ENCODE data around the gene DPP10. TPM values are rescaled to one million over a fixed set of nuclear protein-coding genes. Genes with fewer than 3 reads are reported as not detected.

DPP10 gene
- total RNA-seq, 2 experiments from 2014 or later, result not detected

DNA sequence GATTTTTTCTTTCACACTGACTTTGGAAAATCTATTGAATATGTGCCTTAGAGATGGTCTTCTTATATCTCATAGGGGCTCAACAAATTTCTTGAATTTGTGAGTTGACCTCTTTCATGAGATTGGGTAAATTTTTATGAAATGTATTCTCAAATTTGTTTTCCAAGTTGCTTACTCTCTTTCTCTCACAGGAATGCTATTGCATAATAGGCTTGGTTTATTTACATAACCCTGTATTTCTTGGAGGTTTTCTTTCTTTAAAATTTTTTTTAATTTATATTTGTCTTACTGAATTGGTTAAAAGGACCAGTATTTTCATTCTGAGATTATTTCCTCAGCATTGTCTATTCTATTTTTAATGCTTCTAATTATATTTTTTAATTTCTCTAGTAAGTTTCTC lies 917.1 kb downstream of the DPP10 start:
- POLR2A ChIA-PET, result no interaction called here
- no peak for ATAC-seq
- TF ChIP-seq, protein P1, sequence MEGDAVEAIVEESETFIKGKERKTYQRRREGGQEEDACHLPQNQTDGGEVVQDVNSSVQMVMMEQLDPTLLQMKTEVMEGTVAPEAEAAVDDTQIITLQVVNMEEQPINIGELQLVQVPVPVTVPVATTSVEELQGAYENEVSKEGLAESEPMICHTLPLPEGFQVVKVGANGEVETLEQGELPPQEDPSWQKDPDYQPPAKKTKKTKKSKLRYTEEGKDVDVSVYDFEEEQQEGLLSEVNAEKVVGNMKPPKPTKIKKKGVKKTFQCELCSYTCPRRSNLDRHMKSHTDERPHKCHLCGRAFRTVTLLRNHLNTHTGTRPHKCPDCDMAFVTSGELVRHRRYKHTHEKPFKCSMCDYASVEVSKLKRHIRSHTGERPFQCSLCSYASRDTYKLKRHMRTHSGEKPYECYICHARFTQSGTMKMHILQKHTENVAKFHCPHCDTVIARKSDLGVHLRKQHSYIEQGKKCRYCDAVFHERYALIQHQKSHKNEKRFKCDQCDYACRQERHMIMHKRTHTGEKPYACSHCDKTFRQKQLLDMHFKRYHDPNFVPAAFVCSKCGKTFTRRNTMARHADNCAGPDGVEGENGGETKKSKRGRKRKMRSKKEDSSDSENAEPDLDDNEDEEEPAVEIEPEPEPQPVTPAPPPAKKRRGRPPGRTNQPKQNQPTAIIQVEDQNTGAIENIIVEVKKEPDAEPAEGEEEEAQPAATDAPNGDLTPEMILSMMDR (IDR thresholded peaks at IDR 0.05), result no peak
- no peaks in the 10 kb centered on the region for H3K4me1 Mint-ChIP-seq (ENCODE audit: low read depth)
- DNase-seq, result no peak
- H3K4me3 Mint-ChIP-seq, result no peak overlapping the region
- no peaks in the 10 kb centered on the region for H3K36me3 Mint-ChIP-seq (ENCODE audit: low read depth)
- peaks cover 20% of the 10 kb centered on the region for H3K9me3 Mint-ChIP-seq
- CTCF ChIA-PET, result no interaction called here
- intact Hi-C loops (cut with micrococcal nuclease), result no loop called here
- no peak overlapping the region for H3K27ac Mint-ChIP-seq
- H3K27me3 Mint-ChIP-seq, result no peaks in the 10 kb centered on the region

DNA sequence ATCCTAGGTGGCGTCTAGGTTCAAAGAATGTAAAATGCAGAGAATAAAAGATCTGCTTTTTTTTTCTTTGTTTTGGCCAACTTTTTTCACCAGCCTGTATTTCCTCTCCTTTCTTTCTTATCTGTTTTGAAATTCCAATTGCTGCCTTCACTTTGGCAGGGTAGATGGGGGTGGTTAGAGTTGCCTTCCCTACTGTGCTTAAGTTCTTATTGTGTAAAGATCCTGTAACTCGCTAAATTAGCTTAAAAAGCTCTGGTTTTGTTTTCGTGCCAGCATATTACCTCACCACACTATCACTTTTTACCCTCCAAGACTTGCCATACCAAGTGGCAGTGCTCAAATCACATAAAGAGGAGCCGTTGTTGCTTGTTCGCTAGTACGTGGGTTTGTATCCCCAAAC lies 921.7 kb downstream of the DPP10 start:
- ATAC-seq, result no peak

DNA sequence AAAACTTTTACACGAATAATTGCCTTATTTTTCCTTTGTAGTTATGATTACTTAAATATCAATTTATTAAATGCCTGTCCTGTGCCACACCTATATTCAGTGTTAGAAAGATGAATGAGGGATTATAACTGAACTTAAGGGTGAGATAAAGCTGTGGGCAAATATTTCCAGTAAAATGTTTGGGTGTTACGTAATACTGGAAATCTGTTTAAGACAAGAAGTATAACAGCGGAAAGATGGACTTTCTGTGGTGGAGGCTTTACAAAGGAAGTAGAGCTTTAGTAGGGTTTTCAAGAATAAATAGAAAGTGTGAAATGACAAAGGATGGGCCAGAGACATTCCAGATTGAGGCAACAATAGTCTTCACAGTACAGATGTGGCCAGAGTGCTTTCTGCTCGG lies 927.0 kb downstream of the DPP10 start:
- TF ChIP-seq, protein P1 (IDR thresholded peaks at IDR 0.05), result no peak
- Mint-ChIP-seq H3K9me3 (peaks cover 25% of the 10 kb centered on the region), H3K4me3 (no peak overlapping the region), H3K27me3 (no peaks in the 10 kb centered on the region), H3K27ac (no peak overlapping the region), H3K36me3 (ENCODE audit: low read depth) (no peaks in the 10 kb centered on the region), H3K4me1 (ENCODE audit: low read depth) (no peaks in the 10 kb centered on the region)
- CTCF ChIA-PET, result no interaction called here
- POLR2A ChIA-PET, result no interaction called here
- ATAC-seq (no peak), DNase-seq (no peak)
- intact Hi-C loops (cut with micrococcal nuclease), result no loop called here

More for the DNA sequence above, 921.7 kb downstream of the DPP10 start:
- TF ChIP-seq, protein P1 (IDR thresholded peaks at IDR 0.05), result no peak
- no peaks in the 10 kb centered on the region for H3K36me3 Mint-ChIP-seq (ENCODE audit: low read depth)
- H3K4me1 Mint-ChIP-seq (ENCODE audit: low read depth), result no peaks in the 10 kb centered on the region
- no peaks in the 10 kb centered on the region for H3K27me3 Mint-ChIP-seq
- H3K9me3 Mint-ChIP-seq, result peaks cover 13% of the 10 kb centered on the region
- H3K27ac Mint-ChIP-seq, result no peak overlapping the region
- DNase-seq, result no peak
- no peak overlapping the region for H3K4me3 Mint-ChIP-seq
- POLR2A ChIA-PET, result no interaction called here
- intact Hi-C loops (cut with micrococcal nuclease), result no loop called here
- CTCF ChIA-PET, result no interaction called here

DNA sequence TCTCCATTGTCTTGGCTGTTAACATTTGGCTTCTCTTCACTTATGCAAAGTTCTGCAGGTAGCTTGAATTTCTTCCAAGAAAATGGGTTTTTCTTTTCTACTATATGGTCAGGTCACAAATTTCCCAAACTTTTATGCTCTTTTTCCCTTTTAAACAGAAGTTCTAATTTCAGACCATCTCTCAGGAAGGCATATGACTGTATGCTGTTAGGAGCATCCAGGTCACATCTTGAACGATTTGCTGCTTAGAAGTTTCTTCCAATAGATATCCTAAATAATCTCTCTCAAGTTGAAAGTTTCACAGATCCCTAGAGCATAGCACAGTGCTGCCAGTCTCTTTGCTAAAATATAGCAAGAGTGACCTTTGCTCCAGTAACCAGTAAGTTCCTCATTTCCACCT lies 932.5 kb downstream of the DPP10 start:
- ChIA-PET POLR2A (no interaction called here), CTCF (no interaction called here)
- H3K4me1 Mint-ChIP-seq (ENCODE audit: low read depth), result no peaks in the 10 kb centered on the region
- no peak for DNase-seq
- intact Hi-C loops (cut with micrococcal nuclease), result no loop called here
- H3K27me3 Mint-ChIP-seq, result no peaks in the 10 kb centered on the region
- TF ChIP-seq, protein P1 (IDR thresholded peaks at IDR 0.05), result no peak
- H3K9me3 Mint-ChIP-seq, result peaks cover 36% of the 10 kb centered on the region
- H3K36me3 Mint-ChIP-seq (ENCODE audit: low read depth), result no peaks in the 10 kb centered on the region
- H3K4me3 Mint-ChIP-seq, result no peak overlapping the region
- no peak for ATAC-seq
- no peak overlapping the region for H3K27ac Mint-ChIP-seq

DNA sequence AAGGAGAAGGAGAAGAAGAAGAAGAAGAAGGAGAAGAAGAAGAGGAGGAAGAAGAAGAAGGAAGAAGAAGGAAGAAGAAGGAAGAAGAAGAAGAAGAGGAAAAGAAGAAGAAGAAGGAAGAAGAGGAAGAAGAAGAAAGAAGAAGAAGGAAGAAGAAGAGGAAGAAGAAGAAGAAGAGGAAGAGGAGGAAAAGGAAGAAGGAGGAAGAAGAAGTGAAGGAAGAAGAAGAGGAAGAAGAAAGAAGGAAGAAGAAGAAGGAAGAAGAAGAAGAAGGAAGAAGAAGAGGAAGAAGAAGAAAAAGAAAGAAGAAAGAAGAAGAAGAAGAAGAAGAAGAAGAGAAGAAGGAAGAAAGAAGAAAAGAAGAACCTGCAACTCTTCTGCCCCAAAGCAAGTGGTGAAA lies 942.0 kb downstream of the DPP10 start:
- ChIA-PET CTCF (no interaction called here), POLR2A (no interaction called here)
- H3K27ac Mint-ChIP-seq, result no peak overlapping the region
- H3K27me3 Mint-ChIP-seq, result no peaks in the 10 kb centered on the region
- H3K9me3 Mint-ChIP-seq, result peaks cover 14% of the 10 kb centered on the region
- DNase-seq (no peak), ATAC-seq (no peak)
- TF ChIP-seq, protein P1 (IDR thresholded peaks at IDR 0.05), result no peak
- intact Hi-C loops (cut with micrococcal nuclease), result no loop called here
- no peaks in the 10 kb centered on the region for H3K36me3 Mint-ChIP-seq (ENCODE audit: low read depth)
- no peak overlapping the region for H3K4me3 Mint-ChIP-seq
- H3K4me1 Mint-ChIP-seq (ENCODE audit: low read depth), result no peaks in the 10 kb centered on the region

Data from activated CD8-positive, alpha-beta T cell treated with anti-CD3 and anti-CD28 coated beads for 36 hours (primary cell).